ENCODE results near the gene CNEP1R1.

CNEP1R1 gene

GRCh38 chr16:50015631-50016030 is 9.4 kb upstream of the CNEP1R1 start:
- in situ Hi-C loops (cut with HindIII; ENCODE audit: low sequenced_read_pairs), result no loop called here

GRCh38 chr16:50017553-50017952 is 7.5 kb upstream of the CNEP1R1 start:
- in situ Hi-C loops (cut with HindIII; ENCODE audit: low sequenced_read_pairs), result no loop called here

- in situ Hi-C loops (cut with HindIII; ENCODE audit: low sequenced_read_pairs), result no loop called here
Observed at GRCh38 chr16:50021544-50021943, 3.5 kb upstream of the CNEP1R1 start.

GRCh38 chr16:50023641-50024040 is 1.4 kb upstream of the CNEP1R1 start:
- in situ Hi-C loops (cut with HindIII; ENCODE audit: low sequenced_read_pairs), result no loop called here

GRCh38 chr16:50024207-50024606 is 818 bp upstream of the CNEP1R1 start:
- in situ Hi-C loops (cut with HindIII; ENCODE audit: low sequenced_read_pairs), result no loop called here

GRCh38 chr16:50025537-50025931 is 509 bp downstream of the CNEP1R1 start:
- in situ Hi-C loops (cut with HindIII; ENCODE audit: low sequenced_read_pairs), result no loop called here

GRCh38 chr16:50027829-50028228 is 2.8 kb downstream of the CNEP1R1 start:
- in situ Hi-C loops (cut with HindIII; ENCODE audit: low sequenced_read_pairs), result no loop called here

- in situ Hi-C loops (cut with HindIII; ENCODE audit: low sequenced_read_pairs), result no loop called here
Observed at GRCh38 chr16:50035468-50035992, 10.5 kb downstream of the CNEP1R1 start.

- in situ Hi-C loops (cut with HindIII; ENCODE audit: low sequenced_read_pairs), result no loop called here
Observed at GRCh38 chr16:50036426-50036825, 11.4 kb downstream of the CNEP1R1 start.

GRCh38 chr16:50037662-50038220 is 12.7 kb downstream of the CNEP1R1 start:
- in situ Hi-C loops (cut with HindIII; ENCODE audit: low sequenced_read_pairs), result no loop called here

- in situ Hi-C loops (cut with HindIII; ENCODE audit: low sequenced_read_pairs), result no loop called here
Observed at GRCh38 chr16:50038286-50038685, 13.3 kb downstream of the CNEP1R1 start.

- in situ Hi-C loops (cut with HindIII; ENCODE audit: low sequenced_read_pairs), result no loop called here
Observed at GRCh38 chr16:50038756-50039529, 13.9 kb downstream of the CNEP1R1 start.

GRCh38 chr16:50040018-50040417 is 15.0 kb downstream of the CNEP1R1 start:
- in situ Hi-C loops (cut with HindIII; ENCODE audit: low sequenced_read_pairs), result no loop called here

- in situ Hi-C loops (cut with HindIII; ENCODE audit: low sequenced_read_pairs), result no loop called here
Observed at GRCh38 chr16:50040710-50041109, 15.7 kb downstream of the CNEP1R1 start.

GRCh38 chr16:50043358-50043757 is 18.3 kb downstream of the CNEP1R1 start:
- in situ Hi-C loops (cut with HindIII; ENCODE audit: low sequenced_read_pairs), result no loop called here

GRCh38 chr16:50045412-50045811 is 20.4 kb downstream of the CNEP1R1 start:
- in situ Hi-C loops (cut with HindIII; ENCODE audit: low sequenced_read_pairs), result no loop called here

- in situ Hi-C loops (cut with HindIII; ENCODE audit: low sequenced_read_pairs), result no loop called here
Observed at GRCh38 chr16:50046853-50047252, 21.8 kb downstream of the CNEP1R1 start.

GRCh38 chr16:50047864-50048263 is 22.8 kb downstream of the CNEP1R1 start:
- in situ Hi-C loops (cut with HindIII; ENCODE audit: low sequenced_read_pairs), result no loop called here

GRCh38 chr16:50050802-50051201 is 25.8 kb downstream of the CNEP1R1 start:
- in situ Hi-C loops (cut with HindIII; ENCODE audit: low sequenced_read_pairs), result no loop called here

- in situ Hi-C loops (cut with HindIII; ENCODE audit: low sequenced_read_pairs), result no loop called here
Observed at GRCh38 chr16:50056226-50056625, 31.2 kb downstream of the CNEP1R1 start.

- in situ Hi-C loops (cut with HindIII; ENCODE audit: low sequenced_read_pairs), result no loop called here
Observed at GRCh38 chr16:50058091-50058771, 33.2 kb downstream of the CNEP1R1 start.

- in situ Hi-C loops (cut with HindIII; ENCODE audit: low sequenced_read_pairs), result no loop called here
Observed at GRCh38 chr16:50059111-50059510, 34.1 kb downstream of the CNEP1R1 start.

All from DLD1 (cell line).